ENCODE results near the gene TLR8.

- TF ChIP-seq ZFP3 (CRISPR knock-in tag; IDR thresholded peaks at IDR 0.05) (no peak), PATZ1 (CRISPR knock-in tag; IDR thresholded peaks at IDR 0.05; ENCODE audit: borderline replicate concordance) (no peak), BACH2 (CRISPR knock-in tag; IDR thresholded peaks at IDR 0.05; ENCODE audit: borderline replicate concordance) (no peak), CREB5 (CRISPR knock-in tag; IDR thresholded peaks at IDR 0.05; ENCODE audit: low read depth) (no peak), OSR1 (CRISPR knock-in tag; IDR thresholded peaks at IDR 0.05) (no peak), ZNF70 (CRISPR knock-in tag; IDR thresholded peaks at IDR 0.05) (no peak), ISL1 (CRISPR knock-in tag; IDR thresholded peaks at IDR 0.05) (no peak)
- TF ChIP-seq, protein P1, sequence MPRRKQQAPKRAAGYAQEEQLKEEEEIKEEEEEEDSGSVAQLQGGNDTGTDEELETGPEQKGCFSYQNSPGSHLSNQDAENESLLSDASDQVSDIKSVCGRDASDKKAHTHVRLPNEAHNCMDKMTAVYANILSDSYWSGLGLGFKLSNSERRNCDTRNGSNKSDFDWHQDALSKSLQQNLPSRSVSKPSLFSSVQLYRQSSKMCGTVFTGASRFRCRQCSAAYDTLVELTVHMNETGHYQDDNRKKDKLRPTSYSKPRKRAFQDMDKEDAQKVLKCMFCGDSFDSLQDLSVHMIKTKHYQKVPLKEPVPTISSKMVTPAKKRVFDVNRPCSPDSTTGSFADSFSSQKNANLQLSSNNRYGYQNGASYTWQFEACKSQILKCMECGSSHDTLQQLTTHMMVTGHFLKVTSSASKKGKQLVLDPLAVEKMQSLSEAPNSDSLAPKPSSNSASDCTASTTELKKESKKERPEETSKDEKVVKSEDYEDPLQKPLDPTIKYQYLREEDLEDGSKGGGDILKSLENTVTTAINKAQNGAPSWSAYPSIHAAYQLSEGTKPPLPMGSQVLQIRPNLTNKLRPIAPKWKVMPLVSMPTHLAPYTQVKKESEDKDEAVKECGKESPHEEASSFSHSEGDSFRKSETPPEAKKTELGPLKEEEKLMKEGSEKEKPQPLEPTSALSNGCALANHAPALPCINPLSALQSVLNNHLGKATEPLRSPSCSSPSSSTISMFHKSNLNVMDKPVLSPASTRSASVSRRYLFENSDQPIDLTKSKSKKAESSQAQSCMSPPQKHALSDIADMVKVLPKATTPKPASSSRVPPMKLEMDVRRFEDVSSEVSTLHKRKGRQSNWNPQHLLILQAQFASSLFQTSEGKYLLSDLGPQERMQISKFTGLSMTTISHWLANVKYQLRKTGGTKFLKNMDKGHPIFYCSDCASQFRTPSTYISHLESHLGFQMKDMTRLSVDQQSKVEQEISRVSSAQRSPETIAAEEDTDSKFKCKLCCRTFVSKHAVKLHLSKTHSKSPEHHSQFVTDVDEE (CRISPR knock-in tag; IDR thresholded peaks at IDR 0.05), result no peak
These were observed 16.1 kb downstream of the TLR8 start for GRCh38 chrX:12922599-12922919.
